ENCODE measurements around the gene CDH16. TPM values are rescaled to one million over a fixed set of nuclear protein-coding genes. Genes with fewer than 3 reads are reported as not detected.

Gene CDH16, protein sequence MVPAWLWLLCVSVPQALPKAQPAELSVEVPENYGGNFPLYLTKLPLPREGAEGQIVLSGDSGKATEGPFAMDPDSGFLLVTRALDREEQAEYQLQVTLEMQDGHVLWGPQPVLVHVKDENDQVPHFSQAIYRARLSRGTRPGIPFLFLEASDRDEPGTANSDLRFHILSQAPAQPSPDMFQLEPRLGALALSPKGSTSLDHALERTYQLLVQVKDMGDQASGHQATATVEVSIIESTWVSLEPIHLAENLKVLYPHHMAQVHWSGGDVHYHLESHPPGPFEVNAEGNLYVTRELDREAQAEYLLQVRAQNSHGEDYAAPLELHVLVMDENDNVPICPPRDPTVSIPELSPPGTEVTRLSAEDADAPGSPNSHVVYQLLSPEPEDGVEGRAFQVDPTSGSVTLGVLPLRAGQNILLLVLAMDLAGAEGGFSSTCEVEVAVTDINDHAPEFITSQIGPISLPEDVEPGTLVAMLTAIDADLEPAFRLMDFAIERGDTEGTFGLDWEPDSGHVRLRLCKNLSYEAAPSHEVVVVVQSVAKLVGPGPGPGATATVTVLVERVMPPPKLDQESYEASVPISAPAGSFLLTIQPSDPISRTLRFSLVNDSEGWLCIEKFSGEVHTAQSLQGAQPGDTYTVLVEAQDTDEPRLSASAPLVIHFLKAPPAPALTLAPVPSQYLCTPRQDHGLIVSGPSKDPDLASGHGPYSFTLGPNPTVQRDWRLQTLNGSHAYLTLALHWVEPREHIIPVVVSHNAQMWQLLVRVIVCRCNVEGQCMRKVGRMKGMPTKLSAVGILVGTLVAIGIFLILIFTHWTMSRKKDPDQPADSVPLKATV
- 0.25 TPM for total RNA-seq

DNA sequence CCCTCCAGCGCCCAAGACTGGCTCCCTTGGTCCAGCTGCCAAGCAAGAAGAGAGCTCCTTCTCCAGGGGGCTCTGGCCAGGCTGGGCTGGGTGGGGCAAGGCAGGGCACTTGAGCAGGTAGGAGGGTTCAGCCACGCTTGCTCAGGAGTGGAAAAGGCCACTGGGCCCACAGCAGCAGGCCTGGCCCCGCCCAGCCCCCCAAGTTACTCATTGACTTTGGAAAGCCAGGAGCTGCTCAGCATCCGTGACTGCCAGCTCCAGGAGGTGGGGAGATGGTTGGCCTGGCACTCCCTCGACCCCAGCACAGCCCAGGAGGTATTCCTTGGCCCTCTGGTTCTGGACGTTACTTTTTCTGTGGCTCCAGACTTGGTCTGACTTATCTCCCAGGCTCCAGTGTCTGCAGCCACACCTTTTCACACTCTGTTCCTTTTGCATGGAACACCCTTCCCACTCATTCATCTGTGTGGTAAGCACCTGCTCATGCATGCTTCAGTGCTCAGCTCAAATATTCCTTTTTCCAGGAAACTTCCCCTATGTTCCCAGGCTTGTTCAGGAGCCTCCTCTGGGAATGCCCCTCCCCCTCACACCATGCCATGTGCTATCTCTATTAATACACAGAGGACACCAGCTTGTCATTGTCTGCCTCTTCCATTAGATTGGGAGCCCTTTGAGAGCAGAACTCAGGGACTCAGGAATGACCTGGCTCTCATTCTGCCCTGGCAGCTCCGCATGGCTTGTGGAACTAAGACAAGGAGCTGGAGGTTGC is at the start of gene CDH16:
CDH16 (minus strand) TSS at position 83 of the 766 bp plus-strand sequence. CDS start 820 bp downstream, outside the sequence.
- intact Hi-C loops (cut with DNase I) = no loop called here
- Histone ChIP-seq H3K4me3 (no peak within 1 kb of the TSS), H3K4me1 (no peaks in the 10 kb centered on the region), H3K27me3 (no peaks in the 10 kb centered on the region), H3K27ac (no peak within 1 kb of the TSS), H3K36me3 (no peaks in the 10 kb centered on the region), H3K9me3 (no peaks in the 10 kb centered on the region)
- no peak for DNase-seq (ENCODE audit: extremely low spot score in 2 of 2)
- TF ChIP-seq POLR2AphosphoS5 (IDR thresholded peaks at IDR 0.05; ENCODE audit: insufficient read depth in 1 of 2, low read depth in 1 of 2) = no peak
- TF ChIP-seq CTCF (IDR thresholded peaks at IDR 0.05) = no peak
- no peak for TF ChIP-seq POLR2A (IDR thresholded peaks at IDR 0.05)

GRCh38 chr16:66964049-66964448 is 45.4 kb upstream of the CDH16 start:
- H3K4me1 ChIP-seq = peaks cover 8% of the 10 kb centered on the region
- no peaks in the 10 kb centered on the region for H3K36me3 ChIP-seq
- H3K4me3 ChIP-seq = no peak overlapping the region
- H3K27ac ChIP-seq = no peak overlapping the region
- intact Hi-C loops (cut with DNase I) = no loop called here
- TF ChIP-seq CTCF (IDR thresholded peaks at IDR 0.05) (no peak), POLR2A (IDR thresholded peaks at IDR 0.05) (no peak), POLR2AphosphoS5 (IDR thresholded peaks at IDR 0.05; ENCODE audit: insufficient read depth in 1 of 2, low read depth in 1 of 2) (no peak)
- H3K27me3 ChIP-seq = no peaks in the 10 kb centered on the region
- DNase-seq (ENCODE audit: extremely low spot score in 2 of 2) = no peak
- H3K9me3 ChIP-seq = no peaks in the 10 kb centered on the region

- intact Hi-C loops (cut with DNase I) = no loop called here
- Histone ChIP-seq H3K27me3 (no peaks in the 10 kb centered on the region), H3K4me1 (peaks cover 8% of the 10 kb centered on the region), H3K4me3 (no peak overlapping the region), H3K36me3 (no peaks in the 10 kb centered on the region), H3K27ac (no peak overlapping the region), H3K9me3 (no peaks in the 10 kb centered on the region)
- no peak for DNase-seq (ENCODE audit: extremely low spot score in 2 of 2)
- TF ChIP-seq CTCF (IDR thresholded peaks at IDR 0.05) (no peak), POLR2AphosphoS5 (IDR thresholded peaks at IDR 0.05; ENCODE audit: insufficient read depth in 1 of 2, low read depth in 1 of 2) (no peak), POLR2A (IDR thresholded peaks at IDR 0.05) (no peak)
Measured at GRCh38 chr16:66961914-66962313, 43.2 kb upstream of the CDH16 start.

- no peaks in the 10 kb centered on the region for H3K36me3 ChIP-seq
- DNase-seq (ENCODE audit: extremely low spot score in 2 of 2) = no peak
- TF ChIP-seq CTCF (IDR thresholded peaks at IDR 0.05) = no peak
- TF ChIP-seq POLR2A (IDR thresholded peaks at IDR 0.05) = no peak
- no peak for TF ChIP-seq POLR2AphosphoS5 (IDR thresholded peaks at IDR 0.05; ENCODE audit: insufficient read depth in 1 of 2, low read depth in 1 of 2)
- peaks cover 8% of the 10 kb centered on the region for H3K4me1 ChIP-seq
- intact Hi-C loops (cut with DNase I) = no loop called here
- no peaks in the 10 kb centered on the region for H3K27me3 ChIP-seq
- H3K4me3 ChIP-seq = no peak within 1 kb of the TSS
- no peaks in the 10 kb centered on the region for H3K9me3 ChIP-seq
- H3K27ac ChIP-seq = no peak within 1 kb of the TSS
Measured at GRCh38 chr16:66961065-66961744, 42.5 kb upstream of the CDH16 start, which contains the start of gene CES3. TSS of gene CES3 (plus strand) at chr16:66961266. CDS start at chr16:66961308, 42 bp downstream.

Measured in vagina (tissue), 2 donors.